ENCODE results near the gene EZR. TPM values are rescaled to one million over a fixed set of nuclear protein-coding genes. Genes with fewer than 3 reads are reported as not detected.

EZR gene
- total RNA-seq, 2 experiments from 2014 or later, result 268 to 415 TPM

DNA sequence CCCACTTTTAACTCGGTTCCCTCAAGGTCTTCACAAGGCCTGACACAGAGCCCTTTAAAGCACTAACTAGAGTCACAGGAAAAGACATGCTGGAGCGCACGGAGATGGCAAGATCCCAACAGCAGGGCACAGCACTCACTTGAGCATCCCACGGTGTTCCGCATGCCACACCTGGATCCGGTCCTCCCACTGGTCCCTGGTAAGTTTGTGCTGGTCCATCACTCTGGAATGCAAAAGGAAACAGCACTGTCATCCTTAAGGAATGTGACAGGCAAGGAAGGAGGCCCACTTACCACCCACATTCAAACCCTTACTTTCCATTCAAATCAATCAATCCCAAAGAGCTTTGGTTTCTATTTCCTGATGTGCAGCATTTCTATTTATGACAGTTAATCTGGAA lies 34.7 kb downstream of the EZR start:
- H3K4me2 ChIP-seq (ENCODE audit: low read length), result no peak overlapping the region
- TF ChIP-seq EZH2phosphoT487 (IDR thresholded peaks at IDR 0.05; ENCODE audit: borderline replicate concordance, low read depth, low read length) (no peak), CTCF (conservative IDR thresholded peaks at IDR 0.05; ENCODE audit: low read length) (no peak)
- DNase-seq (ENCODE audit: low spot score), result no peak
- no TSS peak for BruUV-seq (replicated peaks)
- H3K4me1 ChIP-seq (ENCODE audit: insufficient read depth, low read length, poor library complexity, severe bottlenecking), result peaks cover 9% of the 10 kb centered on the region
- peaks cover 21% of the 10 kb centered on the region for H4K20me1 ChIP-seq (ENCODE audit: insufficient read depth, low read length)
- H3K9me2 ChIP-seq (ENCODE audit: insufficient read depth, low read length), result no peaks in the 10 kb centered on the region
- no peaks in the 10 kb centered on the region for H3K9me3 ChIP-seq (ENCODE audit: low read length)
- H3K36me3 ChIP-seq (ENCODE audit: insufficient read depth, low read length), result peaks cover 100% of the 10 kb centered on the region
- intact Hi-C loops (cut with micrococcal nuclease; ENCODE audit: unreplicated experiment), result no loop called here
- no peak overlapping the region for H3K4me3 ChIP-seq (ENCODE audit: low read depth, low read length, poor library complexity, severe bottlenecking)
- ChIA-PET CTCF (ENCODE audit: unreplicated experiment) (interaction anchor here (1.0 kb wide), 1 partner anchor 27 kb away, joined by 4 read pairs; no protein-coding TSS in a partner anchor), POLR2A (no interaction called here)
- H2AFZ ChIP-seq (ENCODE audit: low read length), result no peak overlapping the region
- no peak overlapping the region for H3K27ac ChIP-seq (ENCODE audit: low read depth, low read length, poor library complexity, severe bottlenecking)
- H3K79me2 ChIP-seq (ENCODE audit: insufficient read depth, low read depth, low read length), result peaks cover 48% of the 10 kb centered on the region

DNA sequence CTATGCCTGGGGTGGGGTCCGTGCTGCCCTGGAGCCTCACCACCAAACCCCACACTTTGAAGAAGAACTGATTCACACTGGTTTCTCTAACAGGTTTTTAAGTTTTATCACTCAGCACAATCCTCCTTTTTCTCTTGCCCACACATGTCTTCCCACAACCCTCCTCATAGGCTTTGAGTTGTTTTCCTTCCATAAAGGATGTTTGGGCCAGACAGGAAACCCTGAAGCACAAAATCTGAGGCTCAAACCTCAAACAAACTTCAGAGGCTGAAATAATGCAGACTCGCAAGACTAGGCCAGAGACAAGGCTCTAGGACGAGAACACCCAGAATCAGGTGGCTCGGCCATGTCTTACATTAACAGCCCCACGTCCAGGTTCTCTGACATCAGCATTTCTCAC lies 35.3 kb downstream of the EZR start:
- H3K4me2 ChIP-seq (ENCODE audit: low read length), result no peak overlapping the region

GRCh38 chr6:158783167-158783450 lies 36.1 kb downstream of the EZR start:
- ChIA-PET CTCF (ENCODE audit: unreplicated experiment) (no interaction called here), POLR2A (no interaction called here)
- Histone ChIP-seq H3K4me1 (ENCODE audit: insufficient read depth, low read length, poor library complexity, severe bottlenecking) (no peaks in the 10 kb centered on the region), H3K36me3 (ENCODE audit: insufficient read depth, low read length) (peaks cover 100% of the 10 kb centered on the region), H3K4me3 (ENCODE audit: low read depth, low read length, poor library complexity, severe bottlenecking) (no peak overlapping the region), H3K4me2 (ENCODE audit: low read length) (no peak overlapping the region), H4K20me1 (ENCODE audit: insufficient read depth, low read length) (peaks cover 21% of the 10 kb centered on the region), H3K9me3 (ENCODE audit: low read length) (no peaks in the 10 kb centered on the region), H3K9me2 (ENCODE audit: insufficient read depth, low read length) (no peaks in the 10 kb centered on the region), H2AFZ (ENCODE audit: low read length) (no peak overlapping the region), H3K79me2 (ENCODE audit: insufficient read depth, low read depth, low read length) (peaks cover 46% of the 10 kb centered on the region; the same call in 1 of the 2 replicates), H3K27ac (ENCODE audit: low read depth, low read length, poor library complexity, severe bottlenecking) (no peak overlapping the region)
- intact Hi-C loops (cut with micrococcal nuclease; ENCODE audit: unreplicated experiment), result no loop called here
- BruUV-seq (replicated peaks), result no TSS peak
- DNase-seq (ENCODE audit: low spot score), result no peak
- TF ChIP-seq EZH2phosphoT487 (IDR thresholded peaks at IDR 0.05; ENCODE audit: borderline replicate concordance, low read depth, low read length) (no peak), CTCF (conservative IDR thresholded peaks at IDR 0.05; ENCODE audit: low read length) (no peak)

More for the DNA sequence above, 35.3 kb downstream of the EZR start:
- Histone ChIP-seq H3K4me3 (ENCODE audit: low read depth, low read length, poor library complexity, severe bottlenecking) (no peak overlapping the region), H3K36me3 (ENCODE audit: insufficient read depth, low read length) (peaks cover 100% of the 10 kb centered on the region), H4K20me1 (ENCODE audit: insufficient read depth, low read length) (peaks cover 19% of the 10 kb centered on the region), H2AFZ (ENCODE audit: low read length) (no peak overlapping the region), H3K27ac (ENCODE audit: low read depth, low read length, poor library complexity, severe bottlenecking) (no peak overlapping the region), H3K4me1 (ENCODE audit: insufficient read depth, low read length, poor library complexity, severe bottlenecking) (peaks cover 2% of the 10 kb centered on the region), H3K9me3 (ENCODE audit: low read length) (no peaks in the 10 kb centered on the region), H3K79me2 (ENCODE audit: insufficient read depth, low read depth, low read length) (peaks cover 46% of the 10 kb centered on the region), H3K9me2 (ENCODE audit: insufficient read depth, low read length) (no peaks in the 10 kb centered on the region)
- CTCF ChIA-PET (ENCODE audit: unreplicated experiment), result no interaction called here
- POLR2A ChIA-PET, result no interaction called here
- no peak for DNase-seq (ENCODE audit: low spot score)
- no TSS peak for BruUV-seq (replicated peaks)
- TF ChIP-seq CTCF (conservative IDR thresholded peaks at IDR 0.05; ENCODE audit: low read length) (no peak), EZH2phosphoT487 (IDR thresholded peaks at IDR 0.05; ENCODE audit: borderline replicate concordance, low read depth, low read length) (no peak)
- intact Hi-C loops (cut with micrococcal nuclease; ENCODE audit: unreplicated experiment), result no loop called here

Measured in OCI-LY7 (cell line).